Cardiac muscle cell (in vitro differentiated cells and primary cell): Measurements from ENCODE around the gene MOB2. TPM values are rescaled to one million over a fixed set of nuclear protein-coding genes. Genes with fewer than 3 reads are reported as not detected.

ENCODE experiments used
- DNase-seq, 2 donors: peaks; one replicate each; pipeline versions ENCODE4 v3.0.0 to v3.0.0-alpha.2; 2010 to 2017; ENCODE audit warnings: low read depth in 1 of 2, low spot score in 1 of 2
- H3K27ac ChIP-seq: fragments of 200-600 bp; sonication (generic); 2 replicates; pipeline ENCODE4 v1.5.1; 2016
- H3K27me3 ChIP-seq: fragments of 200-600 bp; sonication (generic); 2 replicates; pipeline ENCODE4 v1.6.0; 2016; ENCODE audit warnings: control low read depth
- H3K36me3 ChIP-seq: fragments of 200-600 bp; sonication (generic); 2 replicates; pipeline ENCODE4 v1.5.1; 2016; ENCODE audit warnings: control low read depth
- H3K4me1 ChIP-seq: fragments of 200-600 bp; sonication (generic); 2 replicates; pipeline ENCODE4 v1.8.1; 2017; ENCODE audit warnings: low read depth, mild to moderate bottlenecking, mixed run types
- H3K4me3 ChIP-seq: fragments of 200-600 bp; sonication (generic); 2 replicates; pipeline ENCODE4 v1.5.1; 2016; ENCODE audit warnings: mild to moderate bottlenecking
- H3K9me3 ChIP-seq: fragments of 200-600 bp; sonication (generic); 2 replicates; pipeline ENCODE4 v1.5.1; 2017; ENCODE audit warnings: low read depth, mild to moderate bottlenecking, control low read depth
- CTCF ChIP-seq: IDR thresholded peaks from 2 replicates; pipeline ENCODE4 v1.5.1; 2012; ENCODE audit warnings: low read depth, mild to moderate bottlenecking, low read length
- polyA plus RNA-seq: library from polyadenylated mRNA; unstranded; fragments of >200 nt; fragmentation: Nextera tagmentation; extraction: Ambion mirVana; gene quantifications from 2 replicates; pipeline ENCODE4 v1.2.1, GENCODE V29; 2016
- total RNA-seq: library from RNA; depleted of rRNA; stranded (reverse); fragments of >200 nt; gene quantifications from 2 replicates; pipeline ENCODE4 v1.2.3, GENCODE V29; 2016

Gene MOB2
- total and polyA plus RNA-seq, 2 experiments from 2014 or later, result 31.1 to 52.0 TPM

- H3K27ac ChIP-seq, result no peak overlapping the region
- DNase-seq, result no peak
- H3K27me3 ChIP-seq, result no peaks in the 10 kb centered on the region
- no peaks in the 10 kb centered on the region for H3K36me3 ChIP-seq
- H3K4me3 ChIP-seq, result no peak overlapping the region
- H3K4me1 ChIP-seq, result no peaks in the 10 kb centered on the region
- no peaks in the 10 kb centered on the region for H3K9me3 ChIP-seq
- TF ChIP-seq CTCF, result no peak
Observed at GRCh38 chr11:1499899-1500298, 13.3 kb upstream of the MOB2 start.

DNA sequence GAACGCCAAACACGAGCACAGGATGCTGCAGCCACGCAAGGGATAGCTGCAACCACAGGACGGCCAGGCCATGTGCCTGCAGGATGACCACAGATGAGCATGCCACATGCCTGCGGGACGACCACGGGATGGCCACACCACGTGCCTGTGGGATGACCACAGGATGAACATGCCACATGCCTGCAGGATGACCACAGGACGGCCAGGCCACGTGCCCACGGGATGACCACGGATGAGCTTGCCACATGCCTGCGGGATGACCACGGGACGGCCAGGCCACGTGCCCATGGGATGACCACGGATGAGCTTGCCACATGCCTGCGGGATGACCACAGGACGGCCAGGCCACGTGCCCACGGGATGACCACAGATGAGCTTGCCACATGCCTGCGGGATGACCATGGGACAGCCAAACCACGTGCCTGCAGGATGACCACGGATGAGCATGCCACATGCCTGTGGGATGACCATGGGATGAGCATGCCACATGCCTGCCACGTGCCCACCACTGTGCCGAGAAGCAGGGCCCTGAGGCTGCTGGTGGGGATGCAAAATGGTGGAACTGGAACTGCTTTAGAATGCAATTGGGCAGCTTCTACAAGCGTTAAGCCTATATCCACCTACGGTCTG is 12.8 kb upstream of the MOB2 start:
- no peak for DNase-seq
- TF ChIP-seq CTCF, result no peak
- no peak overlapping the region for H3K4me3 ChIP-seq

DNA sequence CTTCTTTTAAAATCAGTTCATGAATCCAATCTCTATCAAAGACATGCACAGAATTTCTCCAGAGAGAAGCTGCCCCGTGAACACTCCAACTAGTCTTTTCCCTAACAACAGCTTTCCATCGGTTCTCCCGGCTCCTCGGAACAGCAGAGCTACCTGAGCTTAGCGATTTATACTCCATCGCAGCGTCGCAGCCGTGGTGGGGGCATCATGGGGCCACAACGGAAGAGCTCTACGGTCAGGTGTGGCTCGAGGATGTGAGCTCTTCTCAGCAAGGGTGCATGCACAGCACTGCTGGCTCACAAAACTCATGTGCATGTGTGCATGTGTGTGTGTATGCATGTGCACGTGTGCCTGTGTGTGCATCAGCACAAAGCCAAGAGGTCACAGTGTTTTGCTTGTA is 11.7 kb upstream of the MOB2 start:
- TF ChIP-seq CTCF, result no peak
- no peak for DNase-seq
- no peaks in the 10 kb centered on the region for H3K36me3 ChIP-seq
- no peaks in the 10 kb centered on the region for H3K27me3 ChIP-seq
- H3K9me3 ChIP-seq, result no peaks in the 10 kb centered on the region
- no peaks in the 10 kb centered on the region for H3K4me1 ChIP-seq
- no peak overlapping the region for H3K27ac ChIP-seq
- H3K4me3 ChIP-seq, result no peak overlapping the region

More for the DNA sequence above, 12.8 kb upstream of the MOB2 start:
- H3K27me3 ChIP-seq, result no peaks in the 10 kb centered on the region
- no peaks in the 10 kb centered on the region for H3K4me1 ChIP-seq
- no peak overlapping the region for H3K27ac ChIP-seq
- no peaks in the 10 kb centered on the region for H3K9me3 ChIP-seq
- H3K36me3 ChIP-seq, result no peaks in the 10 kb centered on the region

DNA sequence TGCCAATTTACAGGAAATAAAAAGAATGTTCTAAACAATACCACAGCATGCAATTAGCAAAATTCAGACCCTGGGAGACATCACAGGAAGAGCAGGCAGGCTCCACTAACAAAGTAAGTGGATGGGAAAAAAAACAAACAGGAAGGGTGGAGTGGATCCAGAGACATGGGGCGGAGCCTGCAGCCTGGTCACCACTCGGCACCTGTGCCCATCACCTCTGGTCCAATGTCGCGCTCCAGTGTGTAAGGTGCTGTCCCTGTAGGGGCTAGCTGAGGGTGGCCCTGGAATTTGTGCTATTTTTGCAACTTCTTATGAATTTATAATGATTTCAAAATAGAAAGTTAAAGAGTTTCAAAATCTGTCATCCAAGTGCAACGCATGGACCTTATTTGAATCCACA is 11.0 kb upstream of the MOB2 start:
- Histone ChIP-seq H3K4me1 (no peaks in the 10 kb centered on the region), H3K27me3 (no peaks in the 10 kb centered on the region), H3K36me3 (no peaks in the 10 kb centered on the region), H3K4me3 (no peak overlapping the region), H3K9me3 (no peaks in the 10 kb centered on the region), H3K27ac (no peak overlapping the region)
- DNase-seq, result no peak
- TF ChIP-seq CTCF, result no peak

DNA sequence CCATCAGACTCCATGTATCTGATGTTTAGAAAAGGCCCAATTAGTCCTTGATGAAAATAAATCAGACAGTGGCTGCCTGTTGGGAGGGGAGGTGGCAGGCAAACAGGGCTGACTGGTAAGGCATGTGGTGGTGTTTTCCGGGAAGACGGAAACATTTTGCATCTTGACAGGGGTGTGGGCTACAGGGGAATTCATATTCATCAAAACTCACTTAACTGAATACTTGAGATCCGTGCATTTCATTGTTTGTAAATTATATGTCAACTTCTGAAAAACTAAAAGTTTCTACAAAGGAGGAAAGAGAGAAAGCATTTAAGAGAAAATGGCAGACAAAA is 10.1 kb upstream of the MOB2 start:
- no peak for TF ChIP-seq CTCF
- Histone ChIP-seq H3K4me3 (no peak overlapping the region), H3K27ac (no peak overlapping the region), H3K27me3 (no peaks in the 10 kb centered on the region), H3K4me1 (no peaks in the 10 kb centered on the region), H3K36me3 (no peaks in the 10 kb centered on the region), H3K9me3 (no peaks in the 10 kb centered on the region)
- DNase-seq, result no peak
